Cardiac muscle cell (in vitro differentiated cells and primary cell): Measurements from ENCODE around the gene RAP1A. TPM values are rescaled to one million over a fixed set of nuclear protein-coding genes. Genes with fewer than 3 reads are reported as not detected.

Experiments
- DNase-seq, 2 donors: peaks; one replicate each; pipeline versions ENCODE4 v3.0.0 to v3.0.0-alpha.2; 2010 to 2017; ENCODE audit warnings: low read depth in 1 of 2, low spot score in 1 of 2
- H3K27ac ChIP-seq: fragments of 200-600 bp; sonication (generic); 2 replicates; pipeline ENCODE4 v1.5.1; 2016
- H3K27me3 ChIP-seq: fragments of 200-600 bp; sonication (generic); 2 replicates; pipeline ENCODE4 v1.6.0; 2016; ENCODE audit warnings: control low read depth
- H3K36me3 ChIP-seq: fragments of 200-600 bp; sonication (generic); 2 replicates; pipeline ENCODE4 v1.5.1; 2016; ENCODE audit warnings: control low read depth
- H3K4me1 ChIP-seq: fragments of 200-600 bp; sonication (generic); 2 replicates; pipeline ENCODE4 v1.8.1; 2017; ENCODE audit warnings: low read depth, mild to moderate bottlenecking, mixed run types
- H3K4me3 ChIP-seq: fragments of 200-600 bp; sonication (generic); 2 replicates; pipeline ENCODE4 v1.5.1; 2016; ENCODE audit warnings: mild to moderate bottlenecking
- H3K9me3 ChIP-seq: fragments of 200-600 bp; sonication (generic); 2 replicates; pipeline ENCODE4 v1.5.1; 2017; ENCODE audit warnings: low read depth, mild to moderate bottlenecking, control low read depth
- CTCF ChIP-seq: IDR thresholded peaks from 2 replicates; pipeline ENCODE4 v1.5.1; 2012; ENCODE audit warnings: low read depth, mild to moderate bottlenecking, low read length
- polyA plus RNA-seq: library from polyadenylated mRNA; unstranded; fragments of >200 nt; fragmentation: Nextera tagmentation; extraction: Ambion mirVana; gene quantifications from 2 replicates; pipeline ENCODE4 v1.2.1, GENCODE V29; 2016
- total RNA-seq: library from RNA; depleted of rRNA; stranded (reverse); fragments of >200 nt; gene quantifications from 2 replicates; pipeline ENCODE4 v1.2.3, GENCODE V29; 2016

The RAP1A gene
- total and polyA plus RNA-seq, 2 experiments from 2014 or later, result 13.5 to 18.3 TPM

DNA sequence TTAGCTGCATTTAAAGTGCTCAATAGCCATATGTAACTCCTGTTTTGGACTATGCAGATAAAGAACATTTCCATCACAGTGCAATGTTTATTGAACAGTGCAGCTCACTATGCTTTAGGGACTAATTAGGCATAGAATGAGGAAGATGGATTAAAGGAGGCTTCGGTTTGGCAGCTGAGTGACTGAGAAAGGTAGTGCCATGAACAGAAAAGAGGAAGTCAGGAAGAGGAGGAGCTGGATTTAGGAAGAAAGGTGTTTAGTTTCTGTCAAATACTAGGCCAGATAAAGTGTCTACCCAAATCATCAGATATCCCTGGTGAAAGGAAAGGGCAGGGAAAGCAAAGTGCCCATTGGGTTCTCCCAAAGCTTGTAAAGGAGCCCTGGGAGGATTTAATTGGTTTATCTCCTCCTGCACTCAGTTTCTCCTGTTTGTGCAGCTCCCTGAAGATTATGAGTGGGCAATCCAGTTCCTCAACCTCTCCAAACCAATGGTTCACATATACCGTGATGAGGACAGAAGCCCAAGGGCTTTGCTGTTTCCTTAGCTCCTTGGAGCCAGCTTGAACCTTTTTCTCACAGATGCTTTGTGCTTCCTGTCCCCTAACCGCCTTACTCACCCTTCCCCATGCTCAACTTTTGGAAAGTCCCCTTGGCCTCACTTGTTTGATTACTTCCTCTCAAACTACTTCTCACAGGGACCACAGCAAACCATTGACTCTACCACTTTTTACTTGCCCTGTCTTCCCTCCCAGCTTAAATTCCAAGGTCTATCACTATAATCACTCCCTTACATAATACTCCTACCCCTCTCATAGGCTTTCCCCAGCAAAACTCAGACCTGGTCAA lies 3.5 kb upstream of the RAP1A start:
- Histone ChIP-seq H3K36me3 (no peaks in the 10 kb centered on the region), H3K4me1 (peaks cover 14% of the 10 kb centered on the region), H3K9me3 (no peaks in the 10 kb centered on the region), H3K27me3 (no peaks in the 10 kb centered on the region), H3K4me3 (no peak overlapping the region), H3K27ac (no peak overlapping the region)
- TF ChIP-seq CTCF, result no peak
- no peak for DNase-seq

DNA sequence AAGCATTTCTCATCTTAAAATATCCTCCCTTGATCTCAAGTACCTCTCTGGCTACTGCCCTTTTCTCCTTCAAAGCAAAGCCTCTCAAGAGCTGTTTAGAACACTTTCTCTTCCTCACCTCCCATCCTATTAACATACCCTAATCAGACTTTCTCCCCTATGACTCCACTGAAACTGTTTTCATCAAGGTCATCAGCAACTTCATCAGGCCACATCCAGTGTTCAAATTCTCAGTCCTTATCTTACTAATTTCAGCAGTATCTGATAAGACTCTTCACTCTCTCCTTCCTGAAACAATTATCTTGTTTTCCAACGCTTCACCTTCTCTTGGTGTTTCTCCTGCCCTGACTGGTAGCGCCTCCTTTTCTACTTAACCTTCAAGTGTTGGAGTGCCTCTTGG lies 1.5 kb upstream of the RAP1A start:
- H3K4me1 ChIP-seq, result peaks cover 15% of the 10 kb centered on the region
- no peaks in the 10 kb centered on the region for H3K36me3 ChIP-seq
- H3K27me3 ChIP-seq, result no peaks in the 10 kb centered on the region
- H3K9me3 ChIP-seq, result no peaks in the 10 kb centered on the region
- TF ChIP-seq CTCF, result no peak
- no peak overlapping the region for H3K4me3 ChIP-seq
- DNase-seq, result peak in 1 of 2 donors; percentile 30
- peak overlapping the region; percentile 24 for H3K27ac ChIP-seq

- DNase-seq, result no peak
- Histone ChIP-seq H3K36me3 (no peaks in the 10 kb centered on the region), H3K4me3 (peak overlapping the region; percentile 63), H3K9me3 (no peaks in the 10 kb centered on the region), H3K27me3 (no peaks in the 10 kb centered on the region), H3K27ac (peak overlapping the region; percentile 24), H3K4me1 (peaks cover 17% of the 10 kb centered on the region)
- no peak for TF ChIP-seq CTCF
These were observed 491 bp upstream of the RAP1A start for GRCh38 chr1:111618961-111619634.

GRCh38 chr1:111620441-111620971 lies 917 bp downstream of the RAP1A start:
- no peaks in the 10 kb centered on the region for H3K9me3 ChIP-seq

More at GRCh38 chr1:111620441-111620971, 917 bp downstream of the RAP1A start:
- no peaks in the 10 kb centered on the region for H3K27me3 ChIP-seq
- H3K36me3 ChIP-seq, result no peaks in the 10 kb centered on the region
- DNase-seq, result no peak
- H3K4me3 ChIP-seq, result peak overlapping the region; percentile 63
- H3K4me1 ChIP-seq, result peaks cover 26% of the 10 kb centered on the region
- no peak for TF ChIP-seq CTCF
- peak overlapping the region; percentile 87 for H3K27ac ChIP-seq
